Sciatic nerve (tissue), 2 donors: Measurements from ENCODE around the gene CDK5. TPM values are rescaled to one million over a fixed set of nuclear protein-coding genes. Genes with fewer than 3 reads are reported as not detected.
"Not testable (repeated sequence)": the region's sequence is repeated elsewhere in the genome, so short reads cannot be mapped to it uniquely, and the experiment has no call there.

ENCODE experiments used
- ATAC-seq: fragments of 200-7000 bp; cut with Tn5 transposase; one replicate; pipeline ENCODE4 v1.9.1; 2020; ENCODE audit warnings: mild to moderate bottlenecking, moderate library complexity
- DNase-seq: peaks from one replicate; pipeline ENCODE4 v3.0.0-alpha.2; 2020; ENCODE audit warnings: low spot score
- intact Hi-C: fragments of 100-400 bp; cut with DNase I; formaldehyde crosslinking; loops from one replicate; pipeline ENCODE4 v1.14.2; 2022
- total RNA-seq: library from RNA; stranded (reverse); fragmentation: NEBNext Ultra II Directional; extraction: Animal tissue kit (Norgen Biotek cat#: 25700); gene quantifications from one replicate; pipeline ENCODE4 v1.2.1, GENCODE V29; 2021
- donor health status: DM: no; HTN: no; CAD: no.
- donor health status: DM: no; HTN: no; CAD: no.

The CDK5 gene
- total RNA-seq, 1 donor from 2014 or later: 5.7 TPM

- DNase-seq, intact Hi-C loops, ATAC-seq: not testable (repeated sequence)
Observed at GRCh38 chr7:151011616-151012015, 46.1 kb downstream of the CDK5 start.

DNA sequence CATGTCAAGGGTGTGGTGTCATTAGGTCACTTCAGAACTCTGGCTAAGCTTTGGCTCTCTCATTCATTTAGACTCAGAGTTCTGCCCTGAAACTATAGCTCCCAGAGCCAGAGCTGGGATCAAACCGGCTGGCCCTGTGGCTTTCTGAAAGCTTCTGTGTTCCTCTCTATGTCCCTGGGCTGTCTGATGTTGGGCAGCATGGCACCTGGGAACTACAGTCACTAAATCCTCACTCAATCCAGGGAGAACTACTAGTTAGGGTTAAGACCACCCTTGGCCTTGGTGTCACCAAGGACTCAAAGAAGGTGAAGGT lies 46.6 kb downstream of the CDK5 start:
- intact Hi-C loops: no loop called here
- ATAC-seq (no peak), DNase-seq (no peak)

DNA sequence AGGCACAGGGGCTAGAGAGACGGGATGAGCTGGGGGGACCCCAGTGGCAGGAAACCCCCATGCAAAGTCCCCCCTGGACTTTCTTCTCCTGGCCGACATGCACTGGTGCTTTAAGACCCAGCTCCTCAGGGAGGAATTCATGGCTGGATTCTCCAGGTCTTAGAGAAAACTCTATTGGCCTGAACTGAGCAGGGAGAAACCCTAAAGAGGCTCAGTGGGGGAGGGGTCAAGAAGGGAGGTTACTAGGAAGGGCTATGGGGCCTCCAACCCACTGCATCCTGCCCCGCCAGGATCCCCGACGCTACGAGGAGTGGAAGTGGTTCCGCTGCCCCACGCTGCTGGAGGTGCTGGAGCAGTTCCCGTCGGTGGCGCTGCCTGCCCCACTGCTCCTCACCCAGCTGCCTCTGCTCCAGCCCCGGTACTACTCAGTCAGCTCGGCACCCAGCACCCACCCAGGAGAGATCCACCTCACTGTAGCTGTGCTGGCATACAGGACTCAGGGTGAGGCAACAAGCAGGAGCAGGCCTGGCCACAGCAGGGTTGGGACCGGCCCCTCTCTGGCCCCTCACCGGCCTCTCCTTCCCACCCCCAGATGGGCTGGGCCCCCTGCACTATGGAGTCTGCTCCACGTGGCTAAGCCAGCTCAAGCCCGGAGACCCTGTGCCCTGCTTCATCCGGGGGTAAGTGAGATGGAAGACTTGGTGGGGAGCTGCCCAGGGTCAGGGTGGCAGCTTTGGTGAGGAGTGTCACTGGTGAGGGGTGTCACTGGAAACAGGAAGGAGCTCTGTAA lies 47.2 kb downstream of the CDK5 start:
- intact Hi-C loops: no loop called here

GRCh38 chr7:151010037-151010306 lies 47.7 kb downstream of the CDK5 start:
- DNase-seq: no peak
- no peak for ATAC-seq
- intact Hi-C loops: no loop called here

More for the DNA sequence above, 47.2 kb downstream of the CDK5 start:
- no peak for ATAC-seq
- DNase-seq: no peak

GRCh38 chr7:151009327-151010036 lies 48.2 kb downstream of the CDK5 start:
- intact Hi-C loops: no loop called here
- DNase-seq (no peak), ATAC-seq (no peak)

GRCh38 chr7:151008511-151009323 lies 49.0 kb downstream of the CDK5 start:
- DNase-seq: peak; percentile 77
- ATAC-seq: peak; percentile 72
- intact Hi-C loops: no loop called here

GRCh38 chr7:151008143-151008510 lies 49.6 kb downstream of the CDK5 start:
- ATAC-seq: peak; percentile 18
- intact Hi-C loops: no loop called here
- DNase-seq: no peak

- peak; percentile 8 for ATAC-seq
- intact Hi-C loops: no loop called here
- DNase-seq: no peak
Observed at GRCh38 chr7:151007469-151007898, 50.2 kb downstream of the CDK5 start.

DNA sequence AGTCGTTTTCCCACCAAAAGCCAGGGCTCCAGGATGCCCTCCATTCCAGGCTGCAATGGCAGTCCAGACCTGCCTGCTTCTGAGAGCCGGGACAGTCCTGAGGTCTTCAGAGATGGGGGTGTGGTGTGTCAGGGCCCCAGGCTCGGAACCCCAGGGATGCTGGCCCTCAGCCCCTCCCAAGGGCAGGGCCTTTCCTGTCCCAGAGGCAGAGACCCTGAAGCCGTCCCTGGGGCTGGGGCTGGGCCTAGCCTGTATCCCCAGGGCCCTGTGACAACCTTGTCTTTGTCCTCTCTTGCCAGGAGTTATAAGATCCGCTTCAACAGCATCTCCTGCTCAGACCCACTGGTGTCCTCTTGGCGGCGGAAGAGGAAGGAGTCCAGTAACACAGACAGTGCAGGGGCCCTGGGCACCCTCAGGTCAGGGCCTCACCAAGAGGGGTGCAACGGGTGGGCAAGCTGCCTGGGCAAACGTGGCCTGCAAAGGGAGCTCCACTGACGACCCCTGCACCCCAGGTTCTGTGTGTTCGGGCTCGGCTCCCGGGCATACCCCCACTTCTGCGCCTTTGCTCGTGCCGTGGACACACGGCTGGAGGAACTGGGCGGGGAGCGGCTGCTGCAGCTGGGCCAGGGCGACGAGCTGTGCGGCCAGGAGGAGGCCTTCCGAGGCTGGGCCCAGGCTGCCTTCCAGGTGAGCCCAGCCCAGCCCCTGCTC lies 51.0 kb downstream of the CDK5 start:
- intact Hi-C loops: no loop called here
- ATAC-seq: no peak
- DNase-seq: no peak

GRCh38 chr7:151005566-151005965 lies 52.1 kb downstream of the CDK5 start:
- DNase-seq (no peak), ATAC-seq (no peak)
- intact Hi-C loops: no loop called here

Other genes with a start within 250 kb of the CDK5 start
- not detected for gene AOC1, start 205.4 kb downstream of the CDK5 start, total RNA-seq
- 3.2 TPM for gene KCNH2, start 79.6 kb downstream of the CDK5 start, total RNA-seq
- 26.6 TPM for gene NOS3, start 66.9 kb downstream of the CDK5 start, total RNA-seq
- gene ATG9B, start 33.4 kb downstream of the CDK5 start, total RNA-seq: 0.67 TPM
- gene ABCB8, start 29.4 kb downstream of the CDK5 start, total RNA-seq: 32.8 TPM
- 4.7 TPM for gene ASIC3, start 9.4 kb downstream of the CDK5 start, total RNA-seq
- 87.5 TPM for gene SLC4A2, start 1.7 kb upstream of the CDK5 start, total RNA-seq
- 57.9 TPM for gene FASTK, start 22.9 kb upstream of the CDK5 start, total RNA-seq
- 27.8 TPM for gene TMUB1, start 25.6 kb upstream of the CDK5 start, total RNA-seq
- 99.7 TPM for gene AGAP3, start 28.6 kb upstream of the CDK5 start, total RNA-seq
- gene GBX1, start 109.8 kb upstream of the CDK5 start, total RNA-seq: not detected
- not detected for gene ASB10, start 129.4 kb upstream of the CDK5 start, total RNA-seq
- gene H2BK1, start 152.6 kb upstream of the CDK5 start, total RNA-seq: not detected
- gene ABCF2, start 169.3 kb upstream of the CDK5 start, total RNA-seq: 20.8 TPM
- 23.6 TPM for gene CHPF2, start 174.6 kb upstream of the CDK5 start, total RNA-seq
- gene SMARCD3, start 190.8 kb upstream of the CDK5 start, total RNA-seq: 50.7 TPM